GM18502 (cell line): ENCODE data around the gene DLX4.

ENCODE experiments used
- ATAC-seq: cut with Tn5 transposase; IDR thresholded peaks from one replicate; pipeline ENCODE4 v1.9.1; 2021; ENCODE audit warnings: mild to moderate bottlenecking; ENCODE audit not compliant: unreplicated experiment, poor library complexity

DLX4 gene

GRCh38 chr17:49946208-49946607, 22.8 kb upstream of the DLX4 start:
- ATAC-seq = no peak

GRCh38 chr17:49946964-49947584, 21.9 kb upstream of the DLX4 start:
- ATAC-seq = no peak

- no peak for ATAC-seq
These were observed 19.4 kb upstream of the DLX4 start for GRCh38 chr17:49949634-49950033.

GRCh38 chr17:49951362-49952082, 17.5 kb upstream of the DLX4 start:
- ATAC-seq = no peak

- no peak for ATAC-seq
These were observed 16.6 kb upstream of the DLX4 start for GRCh38 chr17:49952209-49952911.

- no peak for ATAC-seq
These were observed 16.0 kb upstream of the DLX4 start for GRCh38 chr17:49952912-49953497.

- no peak for ATAC-seq
These were observed 13.8 kb upstream of the DLX4 start for GRCh38 chr17:49955157-49955556.

- ATAC-seq = no peak
These were observed 12.2 kb upstream of the DLX4 start for GRCh38 chr17:49956780-49957179.

GRCh38 chr17:49957350-49957749, 11.6 kb upstream of the DLX4 start:
- no peak for ATAC-seq

GRCh38 chr17:49958723-49959122, 10.3 kb upstream of the DLX4 start:
- no peak for ATAC-seq

- ATAC-seq = no peak
These were observed 9.6 kb upstream of the DLX4 start for GRCh38 chr17:49959183-49959935.

GRCh38 chr17:49962599-49963308, 6.2 kb upstream of the DLX4 start:
- ATAC-seq = no peak

GRCh38 chr17:49963309-49963625, 5.7 kb upstream of the DLX4 start:
- no peak for ATAC-seq

GRCh38 chr17:49963626-49964302, 5.2 kb upstream of the DLX4 start:
- no peak for ATAC-seq

- ATAC-seq = no peak
These were observed 4.7 kb upstream of the DLX4 start for GRCh38 chr17:49964303-49964768.

GRCh38 chr17:49964769-49965523, 4.0 kb upstream of the DLX4 start:
- ATAC-seq = no peak

- ATAC-seq = no peak
These were observed 3.5 kb upstream of the DLX4 start for GRCh38 chr17:49965524-49965909.

- ATAC-seq = no peak
These were observed 2.2 kb upstream of the DLX4 start for GRCh38 chr17:49966767-49967166.

GRCh38 chr17:49967205-49967604, 1.8 kb upstream of the DLX4 start:
- no peak for ATAC-seq
